Femur (tissue), 1 donor: ENCODE measurements around the gene TPD52L1.

ENCODE experiments used
- DNase-seq: peaks from one replicate; pipeline ENCODE4 v3.0.0-alpha.2; 2017

Gene TPD52L1

GRCh38 chr6:125211352-125211751 is 57.8 kb downstream of the TPD52L1 start:
- DNase-seq, result no peak

GRCh38 chr6:125212377-125212776 is 58.8 kb downstream of the TPD52L1 start:
- DNase-seq, result no peak

- DNase-seq, result no peak
Measured at GRCh38 chr6:125213939-125214338, 60.4 kb downstream of the TPD52L1 start.

DNA sequence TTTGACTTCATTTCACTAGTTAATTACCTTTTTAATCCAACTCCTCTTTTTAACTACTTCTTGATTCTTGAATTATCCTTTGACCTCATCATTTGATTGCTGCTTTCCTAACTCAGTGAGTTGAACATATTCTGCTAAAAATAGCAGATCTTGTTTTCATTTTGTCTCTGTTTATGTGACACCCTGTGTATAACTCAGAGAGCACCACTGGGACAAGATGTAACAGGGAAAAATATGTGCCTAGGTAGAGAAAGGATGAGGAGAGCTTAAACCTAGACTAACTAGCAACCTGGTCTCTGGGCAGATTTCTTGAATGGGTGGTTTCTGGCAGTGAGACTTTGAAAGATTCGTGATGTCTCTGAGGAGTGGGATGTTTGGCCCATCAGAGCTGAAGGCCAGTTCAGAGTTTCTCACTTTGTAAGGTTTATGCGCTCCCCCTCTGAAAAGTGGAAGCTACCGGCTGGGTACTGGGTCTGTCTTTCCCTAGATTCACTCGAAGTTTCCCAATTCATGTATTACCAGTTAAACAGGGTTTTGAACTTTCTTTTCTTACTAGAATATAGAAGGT is 61.8 kb downstream of the TPD52L1 start:
- DNase-seq, result no peak

DNA sequence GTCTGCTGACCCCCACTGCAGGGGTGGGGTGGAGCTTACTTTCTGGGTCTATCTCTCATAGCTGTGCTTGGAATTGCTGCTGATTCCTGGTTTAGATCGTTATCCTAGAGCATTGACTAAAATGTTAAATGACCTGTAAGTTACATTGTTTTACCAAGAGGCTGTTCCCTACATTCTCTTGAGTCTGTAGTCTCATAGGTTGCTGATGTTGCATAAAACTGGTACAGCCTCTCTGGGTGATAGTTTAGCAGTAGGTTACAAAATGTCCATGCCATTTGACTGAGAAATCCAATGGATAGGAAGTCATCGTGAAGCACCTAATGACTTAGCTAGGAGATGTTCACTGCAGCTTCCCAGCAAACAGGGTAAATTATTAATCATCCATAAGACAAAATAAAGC is 62.4 kb downstream of the TPD52L1 start:
- no peak for DNase-seq

DNA sequence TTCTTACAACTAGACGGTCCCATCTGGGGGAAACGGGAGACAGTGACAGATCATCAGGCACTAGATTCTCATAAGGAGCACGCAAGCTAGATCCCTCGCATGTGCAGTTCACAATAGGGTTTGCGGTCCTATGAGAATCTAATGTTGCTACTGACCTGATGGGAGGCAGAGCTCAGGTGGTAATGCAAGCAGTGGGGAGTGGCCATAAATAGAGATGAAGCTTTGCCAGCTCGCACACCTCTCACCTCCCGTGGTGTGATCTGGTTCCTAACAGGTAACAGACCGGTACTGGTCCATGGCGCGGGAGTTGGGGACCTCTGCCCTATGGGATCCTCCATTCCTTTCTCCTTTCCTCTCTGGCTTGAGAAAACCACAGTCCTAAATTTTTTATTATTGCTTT is 63.8 kb downstream of the TPD52L1 start:
- no peak for DNase-seq

- no peak for DNase-seq
Measured at GRCh38 chr6:125217992-125218391, 64.4 kb downstream of the TPD52L1 start.

GRCh38 chr6:125219361-125219895 is 65.9 kb downstream of the TPD52L1 start:
- no peak for DNase-seq

DNA sequence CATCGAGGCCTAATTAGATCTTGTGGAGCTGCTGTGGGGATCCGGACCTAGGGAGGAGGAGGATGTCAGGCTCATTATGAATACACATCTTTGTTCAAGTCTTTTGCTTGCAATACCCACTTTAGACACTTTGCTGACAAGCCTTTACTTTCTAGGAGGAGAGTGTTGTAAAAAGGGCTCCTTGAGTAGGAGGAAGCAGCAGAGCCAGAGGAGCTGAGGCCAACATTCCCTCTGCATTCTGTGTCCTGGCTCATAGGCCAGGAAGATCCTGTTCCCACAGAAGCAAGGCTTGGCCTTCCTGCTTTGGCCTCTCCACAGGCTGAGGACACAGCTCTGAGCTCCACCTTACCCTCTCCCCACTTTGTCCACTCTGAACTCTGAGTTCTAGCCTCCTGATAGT is 67.1 kb downstream of the TPD52L1 start:
- DNase-seq, result no peak

- no peak for DNase-seq
Measured at GRCh38 chr6:125222531-125223455, 69.2 kb downstream of the TPD52L1 start.

GRCh38 chr6:125224231-125224861 is 70.8 kb downstream of the TPD52L1 start:
- DNase-seq, result no peak

DNA sequence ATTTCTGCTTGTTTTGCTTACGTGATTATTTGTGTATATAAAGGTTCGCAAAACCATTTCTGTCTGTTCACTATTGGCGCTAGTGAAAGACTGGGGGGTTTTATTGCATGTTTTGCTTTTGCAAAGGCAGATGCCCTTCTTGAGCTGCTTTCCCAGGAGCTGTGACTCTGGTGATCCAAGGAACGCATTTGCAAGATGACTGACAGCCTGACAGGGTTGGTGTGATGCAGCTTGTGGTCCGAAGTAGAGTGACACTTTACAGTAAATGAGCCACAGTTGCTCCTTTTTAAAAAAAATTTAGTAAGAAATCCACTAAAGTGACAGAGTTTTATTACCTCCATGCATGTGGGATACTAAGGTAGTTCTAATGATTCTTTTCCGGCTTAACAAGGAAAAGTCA is 73.7 kb downstream of the TPD52L1 start:
- DNase-seq, result no peak

DNA sequence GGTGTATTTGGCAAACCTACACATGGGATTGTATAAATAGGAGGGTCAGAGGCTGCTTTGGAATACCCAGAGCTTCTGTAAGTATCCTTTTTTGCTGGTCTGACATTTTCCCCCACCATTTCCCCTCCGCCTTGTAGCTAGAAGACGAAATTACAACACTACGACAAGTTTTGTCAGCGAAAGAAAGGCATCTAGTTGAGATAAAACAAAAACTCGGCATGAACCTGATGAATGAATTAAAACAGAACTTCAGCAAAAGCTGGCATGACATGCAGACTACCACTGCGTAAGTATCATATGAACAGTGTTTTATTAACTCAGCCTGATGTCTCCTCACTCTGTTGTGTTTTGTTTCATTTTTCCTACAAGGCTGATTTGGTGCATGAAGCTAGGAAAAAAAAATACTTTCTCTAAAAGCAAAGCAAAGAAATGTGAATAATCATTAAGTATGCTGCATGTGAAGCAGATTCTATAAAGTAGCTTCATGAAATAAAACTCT is 75.5 kb downstream of the TPD52L1 start:
- no peak for DNase-seq

GRCh38 chr6:125230674-125231073 is 77.1 kb downstream of the TPD52L1 start:
- no peak for DNase-seq

DNA sequence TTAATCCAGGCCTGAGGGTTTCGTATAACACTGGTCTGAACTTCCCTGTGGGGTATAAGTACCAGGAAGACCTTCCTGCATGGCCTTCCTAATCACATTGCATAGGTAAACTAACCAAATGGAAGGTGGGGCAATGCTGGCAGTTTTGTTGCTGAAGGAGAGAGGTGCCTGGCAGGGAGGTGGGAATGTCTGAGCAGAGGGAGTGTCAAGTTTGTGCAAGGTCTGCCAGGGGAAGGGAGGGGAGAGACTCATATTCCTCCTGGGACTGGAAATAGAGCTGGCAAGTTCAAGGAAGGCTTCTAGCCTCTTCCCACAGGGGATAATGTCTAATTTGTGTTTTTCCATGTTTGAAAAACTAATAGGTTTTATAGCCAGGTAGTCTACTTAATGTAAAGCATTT is 77.6 kb downstream of the TPD52L1 start:
- no peak for DNase-seq

DNA sequence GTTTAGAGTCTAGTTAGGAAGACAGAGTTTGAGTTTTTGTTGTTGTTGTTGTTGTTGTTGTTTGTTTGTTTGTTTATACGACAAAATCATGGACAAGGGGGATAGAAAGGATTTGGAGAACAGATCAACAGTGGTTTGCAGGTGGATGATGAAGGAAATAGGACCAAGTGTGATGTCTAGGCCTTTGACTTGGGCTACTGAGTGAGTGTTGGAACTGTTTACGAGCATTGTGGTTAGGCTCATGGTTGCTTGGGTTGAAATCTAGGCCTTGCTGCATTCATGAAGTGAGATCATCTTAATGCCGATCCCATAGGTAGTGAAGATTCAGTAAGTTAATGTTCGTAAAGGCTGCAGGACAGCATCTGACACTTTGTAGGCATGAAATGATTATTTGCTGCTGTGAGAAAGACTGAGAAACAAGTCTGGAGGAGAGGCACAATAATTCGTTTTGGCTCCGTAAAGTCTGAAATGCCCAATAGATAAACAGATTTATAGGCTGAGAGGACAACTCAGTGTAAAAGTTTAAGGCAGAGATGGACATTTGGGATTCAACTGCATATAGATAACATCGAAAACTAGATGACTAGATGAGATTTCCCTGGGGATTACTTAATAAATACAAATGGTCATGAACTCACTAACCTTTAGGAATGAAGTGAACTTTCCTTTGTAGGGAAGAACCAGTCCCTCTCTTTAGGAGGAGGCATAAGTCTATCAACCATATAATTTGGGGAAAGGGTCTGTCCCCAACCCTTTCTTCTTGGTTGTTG is 78.2 kb downstream of the TPD52L1 start:
- no peak for DNase-seq

DNA sequence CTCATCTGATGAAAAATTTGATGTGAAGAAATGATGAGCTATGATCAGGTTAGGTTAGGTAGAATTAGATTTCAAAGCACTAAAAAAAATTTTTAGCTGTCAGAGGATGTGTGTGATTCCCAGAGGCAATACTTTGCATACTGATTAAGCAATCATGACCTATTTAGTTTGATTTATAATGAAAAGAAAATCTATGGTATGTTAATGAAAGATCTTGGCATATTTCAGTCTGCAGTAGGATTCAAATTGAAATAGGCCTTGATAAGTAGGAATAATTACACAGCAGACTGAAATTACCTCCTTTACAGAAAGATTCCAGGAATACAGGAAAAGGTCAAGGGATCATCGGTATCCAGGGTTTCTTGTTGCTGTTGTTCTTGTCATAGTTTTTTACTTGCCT is 78.9 kb downstream of the TPD52L1 start:
- no peak for DNase-seq

DNA sequence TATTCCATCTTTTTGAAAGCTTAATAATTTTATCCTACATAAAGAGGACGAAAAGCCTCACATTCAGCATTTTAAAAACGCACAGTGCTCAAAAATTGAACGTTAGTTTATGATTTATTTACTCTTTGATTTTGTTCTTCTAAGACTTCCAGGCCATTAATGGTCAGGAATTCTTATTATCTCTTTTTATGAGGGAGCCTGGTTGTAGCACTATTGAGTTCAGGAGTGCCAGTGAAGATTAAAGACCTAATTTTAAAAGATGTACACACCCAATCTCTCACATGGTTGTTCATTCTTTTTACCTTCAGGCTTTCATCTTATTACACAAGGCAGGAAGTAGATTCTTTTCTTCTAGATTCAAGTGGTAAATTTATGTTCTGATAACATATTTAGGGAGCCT is 79.6 kb downstream of the TPD52L1 start:
- no peak for DNase-seq

DNA sequence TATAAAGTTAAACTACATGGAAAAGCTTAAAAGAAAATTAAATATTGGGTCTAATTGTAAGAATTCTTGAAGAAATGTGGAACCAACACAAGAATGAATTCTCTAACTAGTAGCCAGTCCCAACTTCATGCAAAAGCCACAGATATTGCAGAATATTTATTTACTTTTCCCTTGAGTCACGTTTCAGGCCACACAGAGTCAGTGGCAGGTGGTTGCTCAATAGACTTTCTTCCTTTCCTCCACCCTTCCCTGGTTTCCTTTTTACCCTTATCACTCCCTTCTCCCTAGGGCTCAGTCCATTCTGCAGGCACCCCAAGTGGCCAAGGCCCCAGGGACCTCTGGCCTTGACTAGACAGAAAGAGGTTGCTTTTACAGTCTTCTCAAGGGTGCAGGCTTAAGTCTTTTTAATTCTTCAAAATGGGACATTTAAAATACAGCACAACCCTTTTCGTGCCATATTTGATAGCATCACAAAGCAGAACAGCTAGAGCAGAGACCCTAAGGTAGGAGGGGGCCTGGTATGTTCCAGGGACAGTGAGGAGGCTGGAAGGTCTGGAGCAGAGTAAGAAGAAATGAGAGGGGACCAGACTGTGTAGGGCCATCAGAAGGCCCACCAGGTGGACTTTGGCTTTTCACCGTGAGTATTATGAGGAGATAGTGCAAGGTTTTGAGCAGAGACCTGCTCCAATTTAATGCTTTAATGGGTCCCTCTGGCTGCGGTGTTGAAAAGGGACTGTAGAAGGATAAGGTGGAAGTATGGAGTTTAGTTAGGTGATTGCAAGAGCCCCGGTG is 83.2 kb downstream of the TPD52L1 start:
- DNase-seq, result no peak

DNA sequence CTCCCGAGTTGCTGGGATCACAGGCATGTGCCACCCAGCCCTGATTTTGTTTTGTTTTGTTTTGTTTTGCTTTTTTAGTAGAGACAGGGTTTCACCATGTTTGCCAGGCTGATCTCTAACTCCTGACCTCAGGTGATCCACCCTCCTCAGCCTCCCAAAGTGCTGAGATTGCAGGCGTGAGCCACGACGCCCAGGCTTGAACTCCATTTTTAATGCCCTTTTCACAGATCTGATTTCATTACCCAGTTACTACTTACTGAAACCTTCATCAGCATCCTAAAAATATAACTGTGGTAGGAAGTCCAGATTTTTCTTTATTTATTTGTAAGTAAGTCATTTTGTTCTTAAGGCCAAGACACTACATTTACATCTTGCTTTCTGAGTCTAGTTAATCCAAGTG is 84.2 kb downstream of the TPD52L1 start:
- DNase-seq, result no peak

DNA sequence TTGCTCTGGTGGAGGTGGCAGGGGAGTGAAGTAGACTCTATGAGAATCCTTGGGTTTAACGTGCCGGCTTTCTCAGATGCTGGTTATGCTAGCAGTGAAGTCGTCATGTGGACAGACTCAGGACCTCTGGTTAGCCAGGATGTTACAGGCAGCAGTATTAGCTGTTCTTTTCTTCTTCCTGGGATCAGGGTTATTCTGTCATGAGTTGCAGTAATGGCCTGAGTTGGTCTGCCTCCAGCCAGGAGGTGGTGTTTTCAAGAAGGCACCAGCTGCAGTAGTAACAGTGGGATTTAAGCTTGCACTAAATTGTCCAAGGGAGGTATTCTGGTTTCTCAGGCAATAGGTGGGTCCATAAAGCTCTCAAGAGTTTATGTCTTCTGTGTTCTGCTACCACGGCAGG is 91.5 kb downstream of the TPD52L1 start:
- no peak for DNase-seq
